D721Med (cell line): Measurements from ENCODE around the gene IL6ST.

Experiments
- DNase-seq: peaks from one replicate; pipeline ENCODE4 v3.0.0; 2011; ENCODE audit warnings: low spot score; ENCODE audit not compliant: insufficient read length
- FAIRE-seq: peaks from 2 replicates; lab custom pipeline; 2011; peaks lifted over from hg19 to GRCh38; lab: Jason Lieb, UNC
- TF ChIP-seq, protein P1 (sequence below): IDR thresholded peaks from 2 replicates; pipeline ENCODE4 v1.5.1; 2012; ENCODE audit warnings: mild to moderate bottlenecking, control low read depth; ENCODE audit not compliant: insufficient read depth; ENCODE audit errors: missing control alignments

IL6ST gene

DNA sequence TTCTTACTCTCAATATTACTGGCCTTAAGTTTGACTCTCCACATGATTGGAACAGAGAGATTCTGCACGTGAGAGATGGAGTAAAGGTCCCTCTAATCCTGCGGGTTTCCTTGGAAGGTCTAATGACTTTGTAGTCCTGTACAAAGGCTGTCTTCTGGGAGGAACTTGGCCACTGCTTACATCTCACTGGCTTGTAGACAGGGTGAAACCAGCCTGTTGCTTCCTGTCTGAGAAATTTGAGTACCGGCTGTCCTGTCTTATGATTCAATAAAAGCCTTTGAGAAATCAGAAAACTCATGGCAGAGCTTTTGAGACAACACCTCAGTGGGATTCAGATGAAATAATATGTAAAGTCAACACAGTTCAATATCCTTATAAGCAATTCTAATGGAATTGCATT is 100.6 kb downstream of the IL6ST start:
- TF ChIP-seq, protein P1, sequence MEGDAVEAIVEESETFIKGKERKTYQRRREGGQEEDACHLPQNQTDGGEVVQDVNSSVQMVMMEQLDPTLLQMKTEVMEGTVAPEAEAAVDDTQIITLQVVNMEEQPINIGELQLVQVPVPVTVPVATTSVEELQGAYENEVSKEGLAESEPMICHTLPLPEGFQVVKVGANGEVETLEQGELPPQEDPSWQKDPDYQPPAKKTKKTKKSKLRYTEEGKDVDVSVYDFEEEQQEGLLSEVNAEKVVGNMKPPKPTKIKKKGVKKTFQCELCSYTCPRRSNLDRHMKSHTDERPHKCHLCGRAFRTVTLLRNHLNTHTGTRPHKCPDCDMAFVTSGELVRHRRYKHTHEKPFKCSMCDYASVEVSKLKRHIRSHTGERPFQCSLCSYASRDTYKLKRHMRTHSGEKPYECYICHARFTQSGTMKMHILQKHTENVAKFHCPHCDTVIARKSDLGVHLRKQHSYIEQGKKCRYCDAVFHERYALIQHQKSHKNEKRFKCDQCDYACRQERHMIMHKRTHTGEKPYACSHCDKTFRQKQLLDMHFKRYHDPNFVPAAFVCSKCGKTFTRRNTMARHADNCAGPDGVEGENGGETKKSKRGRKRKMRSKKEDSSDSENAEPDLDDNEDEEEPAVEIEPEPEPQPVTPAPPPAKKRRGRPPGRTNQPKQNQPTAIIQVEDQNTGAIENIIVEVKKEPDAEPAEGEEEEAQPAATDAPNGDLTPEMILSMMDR = no peak
- no peak for DNase-seq
- FAIRE-seq = no peak

DNA sequence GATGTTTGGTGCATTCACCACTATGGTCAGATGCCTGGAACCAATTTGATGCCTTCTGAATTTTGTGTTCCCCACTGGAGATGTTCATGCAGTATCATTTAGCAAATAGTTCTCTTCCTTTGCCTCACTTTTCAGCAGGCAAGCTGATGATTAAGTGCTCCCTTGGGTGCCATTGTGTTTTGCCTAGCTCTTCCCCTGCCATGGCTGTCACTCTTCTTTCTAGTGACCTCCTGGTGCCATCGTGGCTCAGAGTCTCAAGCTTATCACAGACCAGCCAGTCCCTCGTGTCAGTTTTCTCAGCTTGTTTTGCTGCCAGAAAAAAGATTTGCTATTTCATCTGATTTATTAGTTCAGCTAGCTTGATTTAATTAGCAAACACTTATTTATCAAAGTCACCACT is 102.3 kb downstream of the IL6ST start:
- no peak for DNase-seq
- no peak for FAIRE-seq
- TF ChIP-seq, protein P1 = no peak

DNA sequence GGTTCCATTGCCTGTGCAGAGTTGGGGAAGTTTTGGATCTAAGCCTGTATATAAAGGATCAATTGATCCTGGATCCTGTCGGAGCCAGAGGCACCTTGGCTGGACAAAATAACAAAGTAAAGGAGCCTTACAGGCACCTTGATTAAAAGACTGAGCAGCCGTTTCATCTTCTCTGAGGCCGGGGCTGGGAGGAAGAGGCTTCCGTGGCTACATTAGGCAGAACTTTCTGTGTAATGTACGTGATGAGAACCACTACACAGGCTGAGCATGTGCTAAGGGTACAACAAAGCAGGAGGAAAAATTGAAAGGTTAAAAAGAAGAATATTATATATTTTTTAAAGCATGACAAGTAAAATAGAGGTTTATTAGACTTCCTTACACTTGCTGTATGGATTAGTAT is 106.6 kb downstream of the IL6ST start:
- TF ChIP-seq, protein P1 = no peak
- FAIRE-seq = no peak
- DNase-seq = no peak

DNA sequence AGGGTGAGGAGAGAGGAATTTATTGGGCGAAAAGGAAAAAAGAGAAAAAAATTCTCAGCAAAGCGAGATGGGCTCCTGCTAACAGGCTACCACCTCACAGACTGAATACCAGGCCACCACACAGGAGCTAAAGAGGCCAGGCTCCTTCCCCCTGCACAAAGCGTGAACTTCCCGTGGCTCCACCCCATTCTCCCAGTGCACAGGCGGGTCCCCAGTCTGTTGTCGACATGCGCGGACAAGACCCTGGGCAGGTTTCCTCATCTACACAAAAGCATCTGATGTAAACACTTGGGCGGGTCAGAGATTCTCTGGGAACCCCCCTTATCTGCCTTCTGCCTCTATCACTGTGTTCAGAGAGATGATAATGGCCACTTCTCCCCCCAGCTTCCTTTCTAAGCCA is 109.4 kb downstream of the IL6ST start:
- FAIRE-seq (no peak), DNase-seq (no peak)
- TF ChIP-seq, protein P1 = no peak
